Fibroblast of skin of abdomen (primary cell): ENCODE data around the gene PPP2R5C.
A peak's percentile ranks its signal among the peaks of the same experiment; 100 is the strongest.

Experiments used
- DNase-seq: peaks from one replicate; pipeline ENCODE4 v3.0.0-alpha.2; 2013

The PPP2R5C gene

DNA sequence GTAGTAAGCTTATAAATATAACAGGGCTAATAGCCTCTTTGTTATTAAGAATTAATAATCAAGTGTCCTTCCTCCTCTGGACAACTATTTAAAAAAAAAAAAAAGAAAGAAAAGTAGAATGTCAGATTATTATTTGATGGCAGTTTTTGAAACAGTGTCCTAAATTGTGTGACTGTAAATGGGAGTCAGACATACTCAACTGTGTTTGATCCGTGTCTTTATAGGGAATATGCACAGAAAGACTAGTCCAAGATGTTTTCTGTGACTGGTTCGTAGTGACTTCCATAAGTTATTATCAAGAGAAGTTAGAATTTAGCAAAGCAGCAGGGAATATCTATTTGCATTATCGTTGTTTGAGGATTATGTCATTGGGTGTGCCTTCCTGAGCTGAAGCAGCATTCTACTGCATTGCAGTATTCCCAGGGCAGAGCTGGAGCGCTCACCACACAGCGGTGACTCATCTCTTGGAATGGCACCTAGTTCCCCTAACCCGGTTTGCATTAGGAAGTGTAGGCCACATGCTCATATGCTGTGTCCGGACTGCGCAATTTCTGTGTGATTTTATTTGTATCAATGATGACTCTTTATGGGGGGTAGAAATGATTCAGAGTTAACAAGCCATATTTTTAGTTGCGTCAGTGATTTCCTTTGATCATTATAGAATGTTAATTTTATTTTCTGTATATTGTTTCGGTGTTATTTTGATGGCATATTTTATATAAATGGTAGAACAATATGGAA lies 210.8 kb downstream of the PPP2R5C start:
- DNase-seq = peak; percentile 99

DNA sequence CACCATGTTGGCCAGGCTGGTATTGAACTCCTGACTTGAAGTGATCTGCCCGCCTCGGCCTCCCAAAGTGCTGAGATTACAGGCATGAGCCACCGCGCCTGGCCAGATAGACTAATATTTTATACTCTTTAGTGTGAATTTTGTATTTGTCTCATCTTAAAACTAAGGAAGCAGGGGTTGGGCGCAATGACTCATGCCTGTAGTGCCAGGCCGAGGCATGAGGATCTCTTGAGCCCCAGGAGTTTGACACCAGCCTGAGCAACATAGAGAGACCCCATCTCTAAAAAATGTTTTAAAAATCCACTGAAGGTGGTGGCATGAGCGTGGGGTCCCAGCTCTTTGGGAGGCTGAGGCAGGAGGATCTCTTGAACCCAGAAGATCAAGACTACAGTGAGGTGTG lies 211.8 kb downstream of the PPP2R5C start:
- no peak for DNase-seq

GRCh38 chr14:101975231-101975630 lies 213.7 kb downstream of the PPP2R5C start:
- no peak for DNase-seq
